Activated CD4-positive, alpha-beta T cell treated with anti-CD3 and anti-CD28 coated beads for 4 hours (primary cell): ENCODE results near the gene TXNDC15.

Experiments
- DNase-seq, 2 donors: peaks; one replicate each; pipeline ENCODE4 v3.0.0-alpha.2; 2020

The TXNDC15 gene

GRCh38 chr5:134920848-134921575 lies 46.8 kb downstream of the TXNDC15 start:
- no peak for DNase-seq

DNA sequence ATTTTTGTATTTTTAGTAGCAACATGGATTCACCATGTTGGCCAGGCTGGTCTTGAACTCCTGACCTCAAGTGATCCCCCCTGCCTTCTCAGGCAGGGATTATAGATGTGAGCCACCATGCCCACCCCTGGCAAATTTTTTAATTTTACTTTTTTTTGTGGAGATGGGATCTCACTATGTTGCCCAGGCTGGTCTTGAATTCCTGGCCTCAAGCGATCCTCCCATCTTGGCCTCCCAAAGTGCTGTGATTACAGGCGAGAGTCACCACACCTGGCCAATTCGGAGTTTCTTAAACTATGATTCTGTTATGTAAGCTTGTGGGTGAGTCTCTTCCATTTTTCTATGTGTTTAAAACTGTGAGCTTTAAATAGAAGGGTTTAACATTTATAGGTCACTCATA lies 58.3 kb downstream of the TXNDC15 start:
- DNase-seq = no peak

GRCh38 chr5:134934202-134934601 lies 60.0 kb downstream of the TXNDC15 start:
- DNase-seq = no peak

GRCh38 chr5:134935711-134936602 lies 61.8 kb downstream of the TXNDC15 start:
- no peak for DNase-seq

- no peak for DNase-seq
These were observed 63.4 kb downstream of the TXNDC15 start for GRCh38 chr5:134937526-134937925.

DNA sequence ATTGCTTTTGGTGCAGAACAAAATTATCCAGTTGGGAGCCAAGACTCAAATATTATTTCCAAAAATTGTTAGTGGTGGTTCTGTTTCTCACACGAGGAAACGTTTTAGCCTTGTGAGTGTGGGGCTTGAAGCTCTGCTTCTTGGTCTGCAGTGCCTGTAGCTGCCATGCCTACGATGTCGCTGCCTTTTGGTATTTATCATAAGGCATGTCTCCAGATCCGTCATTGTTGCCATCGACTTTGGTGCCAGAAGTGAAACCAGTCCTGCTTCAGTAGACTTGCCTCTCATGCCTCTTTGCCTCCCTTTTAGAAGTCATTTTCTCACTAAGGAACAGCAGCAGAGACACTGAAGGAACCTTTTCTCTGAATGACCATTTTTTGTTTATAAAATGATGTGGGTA lies 63.9 kb downstream of the TXNDC15 start:
- DNase-seq = no peak

GRCh38 chr5:134939500-134939899 lies 65.3 kb downstream of the TXNDC15 start:
- no peak for DNase-seq

GRCh38 chr5:134943547-134943946 lies 69.4 kb downstream of the TXNDC15 start:
- DNase-seq = no peak

DNA sequence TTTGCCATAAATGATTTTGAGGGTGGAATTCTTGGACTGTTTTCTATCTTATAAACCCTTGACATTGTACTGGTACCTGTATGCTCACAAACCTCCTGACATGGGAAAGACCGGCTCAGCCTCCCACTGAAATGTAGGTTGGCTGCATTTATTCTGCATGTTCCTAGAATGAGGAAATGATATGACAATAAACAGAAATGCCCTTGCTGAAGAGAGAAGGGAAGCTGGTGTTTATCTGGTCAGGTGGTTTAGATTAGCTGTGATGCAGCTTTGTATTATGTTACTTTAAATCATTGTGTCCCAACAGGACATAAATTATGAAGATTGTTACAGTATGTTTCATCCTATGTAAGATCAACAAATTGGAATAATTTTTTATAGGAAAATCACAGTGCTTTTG lies 70.5 kb downstream of the TXNDC15 start:
- no peak for DNase-seq

DNA sequence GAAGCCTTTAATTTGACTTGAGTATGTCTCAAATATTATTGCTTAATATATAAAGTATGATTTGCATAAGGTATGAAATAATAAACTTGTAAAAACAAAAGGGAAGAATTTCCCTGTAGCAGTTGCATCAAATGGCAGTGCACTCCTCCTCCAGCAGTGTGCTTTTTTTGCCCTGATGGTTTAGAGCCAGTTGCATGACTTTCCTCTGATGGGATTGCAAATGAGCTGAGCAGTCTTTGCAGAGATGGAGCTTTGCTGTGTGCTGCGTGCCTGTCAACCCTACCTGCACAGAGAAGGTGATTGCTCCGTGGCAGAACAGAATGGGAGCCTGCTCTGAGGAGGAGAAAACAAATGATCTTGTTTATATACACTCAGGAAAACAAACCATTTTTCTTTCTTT lies 70.9 kb downstream of the TXNDC15 start:
- no peak for DNase-seq

GRCh38 chr5:134948911-134949310 lies 74.7 kb downstream of the TXNDC15 start:
- DNase-seq = no peak

DNA sequence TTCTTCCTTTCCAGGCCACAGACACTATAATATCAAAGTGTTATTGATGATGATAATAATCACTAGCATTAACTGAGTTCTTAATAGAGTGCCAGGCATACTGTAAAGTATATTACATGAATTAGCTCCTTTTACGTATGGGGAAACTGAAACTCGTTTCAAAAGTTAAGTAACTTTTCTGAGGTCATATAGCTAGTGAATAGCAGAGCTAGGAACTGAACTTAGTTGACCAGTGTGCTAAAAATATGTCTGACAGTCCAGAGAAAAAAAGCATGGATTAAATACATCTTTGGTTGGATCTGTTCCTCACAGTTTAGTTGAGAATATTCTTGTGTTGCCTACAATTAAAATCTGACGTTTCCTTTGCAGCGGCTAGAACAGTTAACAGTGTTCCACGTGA lies 75.1 kb downstream of the TXNDC15 start:
- DNase-seq = no peak
